GM21717 (cell line): ENCODE measurements around the gene CLTRN.

Experiments used
- ATAC-seq: cut with Tn5 transposase; IDR thresholded peaks from one replicate; pipeline ENCODE4 v1.9.1; 2021; ENCODE audit warnings: mild to moderate bottlenecking, moderate library complexity; ENCODE audit not compliant: unreplicated experiment

The CLTRN gene

DNA sequence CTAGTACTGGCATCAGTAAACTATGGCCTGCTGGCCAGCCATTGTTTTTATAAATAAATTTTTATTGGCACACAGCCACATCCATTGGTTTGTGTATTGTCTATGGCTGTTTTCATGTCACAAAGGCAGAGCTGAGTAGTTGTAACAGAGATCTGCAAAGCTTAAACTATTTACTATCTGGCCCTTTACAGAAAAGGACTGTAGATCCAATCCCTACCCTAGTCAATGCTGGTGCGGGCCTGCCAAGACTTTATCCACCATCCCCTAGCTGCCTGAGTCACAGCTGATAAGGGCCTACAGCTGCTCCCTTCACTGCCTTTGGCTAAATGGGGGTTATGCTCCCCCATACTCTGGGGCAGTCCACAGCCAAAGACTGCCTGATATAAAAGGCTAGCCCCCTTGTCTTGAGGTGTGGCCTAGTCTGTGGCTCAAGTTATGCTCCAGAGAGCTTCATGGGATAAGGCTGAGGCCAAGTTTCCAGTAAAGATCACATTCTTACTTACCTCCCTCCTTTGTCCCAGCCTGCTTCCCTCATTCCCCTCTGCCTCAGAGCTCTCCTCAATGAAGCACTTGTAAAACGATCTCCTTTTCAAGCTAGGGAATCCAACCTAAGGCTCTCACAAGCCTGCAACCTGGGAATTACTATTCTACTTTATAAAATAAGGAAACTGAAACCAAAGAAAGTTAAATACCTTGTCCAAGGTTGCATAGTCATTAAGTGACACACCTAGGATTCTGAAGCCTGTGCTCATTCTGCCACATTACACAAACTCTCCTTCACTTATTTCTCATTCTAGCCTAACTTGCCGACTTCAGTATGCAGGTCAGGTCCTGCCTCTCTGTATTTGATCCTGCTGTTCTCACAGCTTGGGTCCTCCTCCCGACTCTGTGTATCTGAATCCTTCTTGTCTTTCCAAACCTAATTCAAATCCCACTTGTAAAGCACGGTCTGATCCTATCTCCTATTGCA lies 84.5 kb downstream of the CLTRN start:
- no peak for ATAC-seq
